HepG2 (cell line): ENCODE data around the gene ERV3-1. TPM values are rescaled to one million over a fixed set of nuclear protein-coding genes. Genes with fewer than 3 reads are reported as not detected.

ENCODE experiments used
- ATAC-seq: fragments of 200-7000 bp; cut with Tn5 transposase; 3 replicates; pipeline ENCODE4 v1.9.1; 2020; ENCODE audit warnings: mild to moderate bottlenecking, moderate library complexity
- BruUV-seq: library from RNA; stranded (reverse); fragments of 400-500 nt; replicated peaks from 2 replicates; lab custom pipeline; 2021; lab: Mats Ljungman, UMichigan
- CTCF ChIA-PET: fragments of 300-600 bp; formaldehyde crosslinking; extraction: SDS; loops from one replicate; lab custom pipeline; 2021; ENCODE audit warnings: low total read pairs, inconsistent platforms, low intra/inter-chr PET ratio; lab: Yijun Ruan, JAX
- POLR2A ChIA-PET: fragments of 350-600 bp; sonication (Branson Sonifier 250); formaldehyde crosslinking; loops from one replicate; lab custom pipeline; 2020; ENCODE audit warnings: antibody characterized with exemption, inconsistent platforms; lab: Yijun Ruan, JAX
- DNase-seq: peaks from one replicate; pipeline ENCODE4 v3.0.0-alpha.2; 2015; ENCODE audit warnings: low spot score
- FAIRE-seq: peaks from 3 replicates; lab custom pipeline; 2011; peaks lifted over from hg19 to GRCh38; lab: Jason Lieb, UNC
- H2AFZ ChIP-seq: one replicate; pipeline ENCODE4 v1.6.1; 2011; ENCODE audit warnings: low read length, inconsistent platforms
- H3K27ac ChIP-seq: fragments of 300-600 bp; 3 replicates; pipeline ENCODE4 v1.8.0; 2011; ENCODE audit warnings: mixed run types, mild to moderate bottlenecking, mixed read lengths, low read length, inconsistent platforms; ENCODE audit not compliant: insufficient read depth; ENCODE audit errors: extremely low read length
- H3K27me3 ChIP-seq, 2 experiments: fragments of 200-600 bp in 1 of 2; 2 replicates in 1 of 2; 3 replicates in 1 of 2; pipeline versions ENCODE4 v1.6.0 to v1.8.0; 2011; ENCODE audit warnings: low read length in 2 of 2, mild to moderate bottlenecking in 2 of 2, moderate library complexity in 2 of 2, inconsistent platforms in 1 of 2; ENCODE audit not compliant: insufficient read depth in 2 of 2, control insufficient read depth in 1 of 2
- H3K36me3 ChIP-seq, 2 experiments: fragments of 200-600 bp in 1 of 2; replicated peaks in 1 of 2; 2 replicates in 1 of 2; 3 replicates in 1 of 2; pipeline versions ENCODE4 v1.5.1 to v1.8.0; 2011; ENCODE audit warnings: low read length in 2 of 2, inconsistent platforms in 1 of 2; ENCODE audit not compliant: insufficient read depth in 2 of 2, control insufficient read depth in 1 of 2
- H3K4me1 ChIP-seq: 2 replicates; pipeline ENCODE4 v1.5.1; 2012; ENCODE audit warnings: low read length, inconsistent platforms; ENCODE audit not compliant: insufficient read depth
- H3K4me2 ChIP-seq: 2 replicates; pipeline ENCODE4 v1.6.0; 2011; ENCODE audit warnings: low read depth, low read length, inconsistent platforms
- H3K4me3 ChIP-seq, 3 experiments: fragments of 200-600 bp in 1 of 3; sonication (generic), shearing (Covaris generic) in 1 of 3; replicated peaks in 1 of 3; 2 replicates each; pipeline ENCODE4 v1.5.1; 2011 to 2016; ENCODE audit warnings: low read length in 3 of 3, inconsistent platforms in 2 of 3, low read depth in 2 of 3, mild to moderate bottlenecking in 2 of 3, control low read depth in 1 of 3, mixed read lengths in 1 of 3; ENCODE audit not compliant: insufficient read depth in 1 of 3
- H3K79me2 ChIP-seq: one replicate; pipeline ENCODE4 v1.6.1; 2011; ENCODE audit warnings: low read length, inconsistent platforms; ENCODE audit not compliant: insufficient read depth
- H3K9ac ChIP-seq: 2 replicates; pipeline ENCODE4 v1.6.0; 2011; ENCODE audit warnings: mild to moderate bottlenecking, low read depth, low read length, inconsistent platforms; ENCODE audit not compliant: insufficient read depth
- H3K9me3 ChIP-seq: 2 replicates; pipeline ENCODE4 v1.5.1; 2012; ENCODE audit warnings: mild to moderate bottlenecking, low read length
- H4K20me1 ChIP-seq: 2 replicates; pipeline ENCODE4 v1.6.0; 2011; ENCODE audit warnings: inconsistent platforms, mild to moderate bottlenecking, low read length, moderate library complexity; ENCODE audit not compliant: insufficient read depth
- GMEB2 ChIP-seq: IDR thresholded peaks from 2 replicates; pipeline ENCODE4 v1.6.1; 2016; ENCODE audit warnings: missing biosample characterization, missing genetic modification reagents, low read depth
- GTF3A ChIP-seq: sonication (generic); formaldehyde crosslinking; conservative IDR thresholded peaks from 2 replicates; pipeline ENCODE4 v1.4.0; 2020; ENCODE audit warnings: mild to moderate bottlenecking, missing genetic modification reagents
- NFIB ChIP-seq: sonication (generic); formaldehyde crosslinking; IDR thresholded peaks from 2 replicates; pipeline ENCODE4 v1.9.0; 2021; ENCODE audit warnings: missing genetic modification reagents, mild to moderate bottlenecking, borderline replicate concordance
- NRL ChIP-seq: sonication (generic); formaldehyde crosslinking; IDR thresholded peaks from 2 replicates; pipeline ENCODE4 v1.5.0; 2020; ENCODE audit warnings: missing genetic modification reagents, mild to moderate bottlenecking, moderate library complexity, borderline replicate concordance
- RBM39 ChIP-seq: fragments of 200-400 bp; formaldehyde crosslinking; IDR thresholded peaks from one replicate; pipeline ENCODE4 v1.6.1; 2018; ENCODE audit warnings: antibody characterized with exemption, mild to moderate bottlenecking, low read depth, low read length; ENCODE audit not compliant: poor library complexity, severe bottlenecking
- SRF ChIP-seq: IDR thresholded peaks from 2 replicates; pipeline ENCODE4 v1.6.1; 2011; ENCODE audit warnings: mild to moderate bottlenecking, low read depth, low read length, moderate library complexity
- SRY ChIP-seq: sonication (generic); formaldehyde crosslinking; IDR thresholded peaks from 2 replicates; pipeline ENCODE4 v1.8.0; 2022; ENCODE audit warnings: mild to moderate bottlenecking, missing genetic modification reagents
- ZNF280B ChIP-seq: sonication (generic); formaldehyde crosslinking; IDR thresholded peaks from 2 replicates; pipeline ENCODE4 v1.5.0; 2020; ENCODE audit warnings: missing genetic modification reagents, mild to moderate bottlenecking, borderline replicate concordance
- ZNF382 ChIP-seq: sonication (generic); formaldehyde crosslinking; IDR thresholded peaks from 2 replicates; pipeline ENCODE4 v1.5.0; 2020; ENCODE audit warnings: missing genetic modification reagents, mild to moderate bottlenecking, borderline replicate concordance
- ZNF432 ChIP-seq: sonication (generic); formaldehyde crosslinking; IDR thresholded peaks from 2 replicates; pipeline ENCODE4 v1.5.0; 2020; ENCODE audit warnings: missing genetic modification reagents, mild to moderate bottlenecking, borderline replicate concordance
- ZNF441 ChIP-seq: sonication (generic); formaldehyde crosslinking; IDR thresholded peaks from 2 replicates; pipeline ENCODE4 v1.7.0; 2021; ENCODE audit warnings: missing genetic modification reagents, borderline replicate concordance
- ZNF512B ChIP-seq: sonication (generic); formaldehyde crosslinking; IDR thresholded peaks from 2 replicates; pipeline ENCODE4 v1.5.1; 2020; ENCODE audit warnings: missing genetic modification reagents, mild to moderate bottlenecking, borderline replicate concordance
- ZNF552 ChIP-seq: sonication (generic); formaldehyde crosslinking; IDR thresholded peaks from 2 replicates; pipeline ENCODE4 v1.9.0; 2022; ENCODE audit warnings: missing genetic modification reagents, mild to moderate bottlenecking, borderline replicate concordance
- ZNF556 ChIP-seq: sonication (generic); formaldehyde crosslinking; IDR thresholded peaks from 2 replicates; pipeline ENCODE4 v1.4.0; 2020; ENCODE audit warnings: mild to moderate bottlenecking, missing genetic modification reagents, borderline replicate concordance
- ZNF615 ChIP-seq: sonication (generic); formaldehyde crosslinking; IDR thresholded peaks from 2 replicates; pipeline ENCODE4 v1.5.0; 2020; ENCODE audit warnings: mild to moderate bottlenecking, missing genetic modification reagents, borderline replicate concordance
- ZNF703 ChIP-seq: sonication (generic); formaldehyde crosslinking; IDR thresholded peaks from 2 replicates; pipeline ENCODE4 v1.5.1; 2020; ENCODE audit warnings: missing genetic modification reagents, mild to moderate bottlenecking, moderate library complexity, borderline replicate concordance
- ZNF772 ChIP-seq: sonication (generic); formaldehyde crosslinking; IDR thresholded peaks from 2 replicates; pipeline ENCODE4 v1.5.0; 2020; ENCODE audit warnings: mild to moderate bottlenecking, missing genetic modification reagents
- ZNF792 ChIP-seq: IDR thresholded peaks from 2 replicates; pipeline ENCODE4 v1.6.1; 2016
- WGBS: methylation state at CpG from one replicate; pipeline ENCODE4 v1.1.6; 2017; ENCODE audit warnings: low lambda C conversion rate; 5-methylcytosine and 5-hydroxymethylcytosine counted together
- in situ Hi-C: cut with HindIII; loops from 2 replicates; pipeline ENCODE4 v1.10.0; 2017; ENCODE audit warnings: low pct_unique_long_range_greater_than_20kb; ENCODE audit not compliant: extremely low pct_ligation_motif_present
- intact Hi-C: fragments of 100-400 bp; cut with micrococcal nuclease; formaldehyde crosslinking; loops from one replicate; pipeline ENCODE4 v1.10.0; 2022; ENCODE audit not compliant: unreplicated experiment
- polyA plus RNA-seq, 8 experiments: library from polyadenylated mRNA; depleted of rRNA in 3 of 8; stranded (reverse) in 7 of 8; unstranded in 1 of 8; fragments of >200 nt; fragmentation: Illumina TruSeq in 4 of 8; extraction: Trizol in 4 of 8; gene quantifications; 2 replicates each; pipeline versions ENCODE4 v1.2.1 to v1.2.3, GENCODE V29; 2011 to 2016; ENCODE audit warnings: low read depth in 4 of 8, missing spikeins in 1 of 8, mixed read lengths in 1 of 8; ENCODE audit not compliant: insufficient read depth in 1 of 8
- total RNA-seq, 5 experiments: library from RNA; depleted of rRNA; stranded (reverse); fragments of >200 nt; fragmentation: Illumina TruSeq; extraction: Trizol; gene quantifications; 2 replicates each; pipeline ENCODE4 v1.2.3, GENCODE V29; 2016; ENCODE audit warnings: low read depth in 1 of 5

The ERV3-1 gene
- total and polyA plus RNA-seq, 2 of the 13 experiments (the other 11 are each of a cell fraction or from before 2014, with no cell fraction given) = 20.4 to 86.3 TPM

- POLR2A ChIA-PET = interaction anchor here (0.9 to 1.6 kb wide), 3 partner anchors 23 to 59 kb away, joined by 3 to 4 read pairs (median 3); partner anchors contain the start of gene ERV3-1
- FAIRE-seq (no peak), DNase-seq (no peak), ATAC-seq (peak; percentile 72)
- in situ Hi-C loops (no loop called here), intact Hi-C loops (no loop called here)
- no peaks in the 10 kb centered on the region for H3K9me3 ChIP-seq
- H3K79me2 ChIP-seq = no peaks in the 10 kb centered on the region
- H3K4me1 ChIP-seq = peaks cover 36% of the 10 kb centered on the region
- no peak overlapping the region for H3K27ac ChIP-seq
- H3K4me2 ChIP-seq = peak overlapping the region; percentile 93
- peak overlapping the region; percentile 71 for H3K9ac ChIP-seq
- WGBS = 4% methylated on average over 21 of the region's 59 CpGs
- CTCF ChIA-PET = no interaction called here
- no TSS peak for BruUV-seq
- H3K27me3 ChIP-seq = peaks cover 0 to 2% of the 10 kb centered on the region in 2 experiments; a peak in 1 of 5 replicates
- no peaks in the 10 kb centered on the region for H3K36me3 ChIP-seq
- H2AFZ ChIP-seq = no peak overlapping the region
- no peaks in the 10 kb centered on the region for H4K20me1 ChIP-seq
- H3K4me3 ChIP-seq = peak overlapping the region; percentile 64 to 83 (median 67)
- TF ChIP-seq ZNF441 (CRISPR knock-in tag) (no peak), ZNF703 (CRISPR knock-in tag) (0 out of 2 replicates have a peak, but pooled peaks have one; percentile 36), NRL (CRISPR knock-in tag) (no peak), NFIB (CRISPR knock-in tag) (no peak), ZNF552 (CRISPR knock-in tag) (no peak), SRY (CRISPR knock-in tag) (no peak), ZNF432 (no peak), GTF3A (CRISPR knock-in tag) (no peak), ZNF792 (CRISPR knock-in tag) (no peak), RBM39 (no peak), ZNF556 (CRISPR knock-in tag) (no peak), ZNF772 (no peak), GMEB2 (CRISPR knock-in tag) (no peak), ZNF615 (no peak), ZNF512B (CRISPR knock-in tag) (no peak), ZNF382 (CRISPR knock-in tag) (no peak), ZNF280B (CRISPR knock-in tag) (no peak; the same call in 1 of the 2 replicates), SRF (no peak)
These were observed 59.1 kb downstream of the ERV3-1 start for GRCh38 chr7:64947252-64948000.
